ENCODE data around the gene TMEM126A. TPM values are rescaled to one million over a fixed set of nuclear protein-coding genes. Genes with fewer than 3 reads are reported as not detected.

TMEM126A gene
- total and polyA plus RNA-seq, 2 experiments from 2014 or later: 24.7 to 71.1 TPM

DNA sequence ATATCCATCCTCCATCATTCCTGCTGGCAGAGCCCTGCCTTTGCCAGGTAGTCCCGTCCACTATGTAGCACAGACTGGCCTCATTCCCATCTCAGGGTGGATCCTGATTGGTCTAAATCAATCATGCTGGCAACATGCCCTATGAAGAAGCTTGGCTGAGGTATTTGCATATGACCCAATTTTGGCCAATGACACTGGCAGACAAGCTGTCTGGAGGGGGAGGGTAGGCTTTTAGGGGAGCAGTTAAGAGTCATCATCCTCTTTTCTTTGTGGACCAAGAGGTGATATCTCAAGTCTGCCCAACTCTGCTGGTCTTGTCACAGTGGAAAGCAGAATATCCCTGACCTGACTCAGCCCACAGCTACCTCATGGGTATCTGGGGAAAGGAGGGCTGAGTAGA is 33.1 kb downstream of the TMEM126A start (continued):
- TF ChIP-seq, protein P1, sequence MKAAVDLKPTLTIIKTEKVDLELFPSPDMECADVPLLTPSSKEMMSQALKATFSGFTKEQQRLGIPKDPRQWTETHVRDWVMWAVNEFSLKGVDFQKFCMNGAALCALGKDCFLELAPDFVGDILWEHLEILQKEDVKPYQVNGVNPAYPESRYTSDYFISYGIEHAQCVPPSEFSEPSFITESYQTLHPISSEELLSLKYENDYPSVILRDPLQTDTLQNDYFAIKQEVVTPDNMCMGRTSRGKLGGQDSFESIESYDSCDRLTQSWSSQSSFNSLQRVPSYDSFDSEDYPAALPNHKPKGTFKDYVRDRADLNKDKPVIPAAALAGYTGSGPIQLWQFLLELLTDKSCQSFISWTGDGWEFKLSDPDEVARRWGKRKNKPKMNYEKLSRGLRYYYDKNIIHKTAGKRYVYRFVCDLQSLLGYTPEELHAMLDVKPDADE (IDR thresholded peaks at IDR 0.05): no peak
- TF ChIP-seq NANOG (IDR thresholded peaks at IDR 0.05; ENCODE audit: borderline replicate concordance) (no peak), EZH2 (IDR thresholded peaks at IDR 0.05; ENCODE audit: low read depth, unreplicated experiment) (no peak), ZNF114 (CRISPR knock-in tag; IDR thresholded peaks at IDR 0.05) (no peak), EZH2phosphoT487 (IDR thresholded peaks at IDR 0.05; ENCODE audit: unreplicated experiment) (no peak), CREB1 (CRISPR knock-in tag; IDR thresholded peaks at IDR 0.05; ENCODE audit: low read depth) (no peak), JUNB (IDR thresholded peaks at IDR 0.05; ENCODE audit: unreplicated experiment) (no peak), STAT1 (IDR thresholded peaks at IDR 0.05; ENCODE audit: unreplicated experiment) (no peak), ZNF331 (CRISPR knock-in tag; IDR thresholded peaks at IDR 0.05; ENCODE audit: low read depth) (no peak)
- TF ChIP-seq, protein P2, sequence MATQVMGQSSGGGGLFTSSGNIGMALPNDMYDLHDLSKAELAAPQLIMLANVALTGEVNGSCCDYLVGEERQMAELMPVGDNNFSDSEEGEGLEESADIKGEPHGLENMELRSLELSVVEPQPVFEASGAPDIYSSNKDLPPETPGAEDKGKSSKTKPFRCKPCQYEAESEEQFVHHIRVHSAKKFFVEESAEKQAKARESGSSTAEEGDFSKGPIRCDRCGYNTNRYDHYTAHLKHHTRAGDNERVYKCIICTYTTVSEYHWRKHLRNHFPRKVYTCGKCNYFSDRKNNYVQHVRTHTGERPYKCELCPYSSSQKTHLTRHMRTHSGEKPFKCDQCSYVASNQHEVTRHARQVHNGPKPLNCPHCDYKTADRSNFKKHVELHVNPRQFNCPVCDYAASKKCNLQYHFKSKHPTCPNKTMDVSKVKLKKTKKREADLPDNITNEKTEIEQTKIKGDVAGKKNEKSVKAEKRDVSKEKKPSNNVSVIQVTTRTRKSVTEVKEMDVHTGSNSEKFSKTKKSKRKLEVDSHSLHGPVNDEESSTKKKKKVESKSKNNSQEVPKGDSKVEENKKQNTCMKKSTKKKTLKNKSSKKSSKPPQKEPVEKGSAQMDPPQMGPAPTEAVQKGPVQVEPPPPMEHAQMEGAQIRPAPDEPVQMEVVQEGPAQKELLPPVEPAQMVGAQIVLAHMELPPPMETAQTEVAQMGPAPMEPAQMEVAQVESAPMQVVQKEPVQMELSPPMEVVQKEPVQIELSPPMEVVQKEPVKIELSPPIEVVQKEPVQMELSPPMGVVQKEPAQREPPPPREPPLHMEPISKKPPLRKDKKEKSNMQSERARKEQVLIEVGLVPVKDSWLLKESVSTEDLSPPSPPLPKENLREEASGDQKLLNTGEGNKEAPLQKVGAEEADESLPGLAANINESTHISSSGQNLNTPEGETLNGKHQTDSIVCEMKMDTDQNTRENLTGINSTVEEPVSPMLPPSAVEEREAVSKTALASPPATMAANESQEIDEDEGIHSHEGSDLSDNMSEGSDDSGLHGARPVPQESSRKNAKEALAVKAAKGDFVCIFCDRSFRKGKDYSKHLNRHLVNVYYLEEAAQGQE (IDR thresholded peaks at IDR 0.05; ENCODE audit: unreplicated experiment): no peak
- TF ChIP-seq, protein P3, sequence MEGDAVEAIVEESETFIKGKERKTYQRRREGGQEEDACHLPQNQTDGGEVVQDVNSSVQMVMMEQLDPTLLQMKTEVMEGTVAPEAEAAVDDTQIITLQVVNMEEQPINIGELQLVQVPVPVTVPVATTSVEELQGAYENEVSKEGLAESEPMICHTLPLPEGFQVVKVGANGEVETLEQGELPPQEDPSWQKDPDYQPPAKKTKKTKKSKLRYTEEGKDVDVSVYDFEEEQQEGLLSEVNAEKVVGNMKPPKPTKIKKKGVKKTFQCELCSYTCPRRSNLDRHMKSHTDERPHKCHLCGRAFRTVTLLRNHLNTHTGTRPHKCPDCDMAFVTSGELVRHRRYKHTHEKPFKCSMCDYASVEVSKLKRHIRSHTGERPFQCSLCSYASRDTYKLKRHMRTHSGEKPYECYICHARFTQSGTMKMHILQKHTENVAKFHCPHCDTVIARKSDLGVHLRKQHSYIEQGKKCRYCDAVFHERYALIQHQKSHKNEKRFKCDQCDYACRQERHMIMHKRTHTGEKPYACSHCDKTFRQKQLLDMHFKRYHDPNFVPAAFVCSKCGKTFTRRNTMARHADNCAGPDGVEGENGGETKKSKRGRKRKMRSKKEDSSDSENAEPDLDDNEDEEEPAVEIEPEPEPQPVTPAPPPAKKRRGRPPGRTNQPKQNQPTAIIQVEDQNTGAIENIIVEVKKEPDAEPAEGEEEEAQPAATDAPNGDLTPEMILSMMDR (conservative IDR thresholded peaks at IDR 0.05; ENCODE audit: low read depth in 2 of 2): no peak

All from GM23338 (cell line).